ENCODE data around the gene ZNF287. TPM values are rescaled to one million over a fixed set of nuclear protein-coding genes. Genes with fewer than 3 reads are reported as not detected.
"Not testable (repeated sequence)": the region's sequence is repeated elsewhere in the genome, so short reads cannot be mapped to it uniquely, and the experiment has no call there.

Gene ZNF287
- total RNA-seq, 4 donors from 2014 or later = 9.6 to 17.3 (median 14.6) TPM

- TF ChIP-seq POLR2A (IDR thresholded peaks at IDR 0.05) (no peak), CTCF (IDR thresholded peaks at IDR 0.05) (no peak)
Measured at GRCh38 chr17:16534236-16534635, 34.8 kb downstream of the ZNF287 start.

DNA sequence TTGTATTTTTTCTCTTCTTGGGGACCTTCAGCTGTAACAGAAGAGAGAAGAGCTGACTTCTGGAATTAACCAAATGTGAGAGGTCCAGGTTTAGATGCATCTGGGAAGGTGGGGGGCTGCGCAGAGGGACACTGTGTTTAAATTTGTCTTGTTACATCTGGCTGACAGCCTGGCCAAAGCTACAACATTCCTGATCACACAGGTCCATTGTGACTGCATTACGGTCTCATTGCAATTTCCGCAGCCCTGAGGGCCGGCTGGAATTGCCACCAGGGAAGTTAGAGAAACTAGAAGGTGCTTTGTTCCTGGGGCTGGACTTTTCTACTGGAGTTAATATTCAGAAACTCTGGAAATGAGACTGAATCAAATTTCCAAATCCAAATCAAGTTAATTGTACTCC lies 39.1 kb downstream of the ZNF287 start:
- Histone ChIP-seq H3K4me3 (replicated peaks in 1 of 3) (no peak overlapping the region), H3K36me3 (no peaks in the 10 kb centered on the region), H3K27me3 (no peaks in the 10 kb centered on the region), H3K9me3 (no peaks in the 10 kb centered on the region), H3K27ac (no peak overlapping the region), H3K4me1 (peaks cover 0 to 3% of the 10 kb centered on the region in 2 donors)
- no peak for DNase-seq
- 84 to 93% methylated on average over 4 of the region's 4 CpGs for WGBS, 2 donors
- intact Hi-C loops (cut with DNase I) = loop anchor here (10.0 kb wide), 2 partner anchors 55 to 165 kb away; no protein-coding TSS in a partner anchor
- TF ChIP-seq CTCF (IDR thresholded peaks at IDR 0.05) = no peak

More at GRCh38 chr17:16534236-16534635, 34.8 kb downstream of the ZNF287 start:
- DNase-seq = no peak
- intact Hi-C loops (cut with DNase I) = loop anchor here (10.0 kb wide), 1 partner anchor 51 kb away; no protein-coding TSS in a partner anchor
- Histone ChIP-seq H3K4me1 (no peaks in the 10 kb centered on the region), H3K36me3 (no peaks in the 10 kb centered on the region), H3K9me3 (no peaks in the 10 kb centered on the region), H3K4me3 (replicated peaks in 1 of 3) (no peak overlapping the region), H3K27ac (no peak overlapping the region), H3K27me3 (no peaks in the 10 kb centered on the region)
- WGBS, 2 donors = 95 to 100% methylated on average over 1 of the region's 1 CpG

DNA sequence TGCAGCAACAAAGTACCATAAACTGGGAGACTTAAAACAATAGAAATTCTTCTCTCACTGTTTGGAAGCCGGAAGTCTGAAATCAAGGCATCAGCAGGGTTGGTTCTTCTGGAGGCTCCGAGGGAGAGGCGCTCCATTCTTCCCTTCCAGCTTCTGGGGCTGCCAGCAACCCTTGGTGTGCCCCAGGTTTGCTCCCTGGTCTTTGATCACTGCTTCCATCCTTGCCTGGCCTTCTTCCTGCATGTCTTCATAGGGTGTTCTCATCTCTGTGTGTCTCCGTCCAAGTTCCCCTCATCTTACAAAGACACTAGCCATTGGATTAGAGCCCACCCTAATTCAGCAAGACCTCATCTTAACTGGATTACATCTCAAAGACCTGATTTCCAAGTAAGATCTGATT lies 41.7 kb downstream of the ZNF287 start:
- WGBS, 2 donors = 84 to 89% methylated on average over 4 of the region's 4 CpGs
- H3K4me3 ChIP-seq (replicated peaks in 1 of 3) = no peak overlapping the region
- no peak overlapping the region for H3K27ac ChIP-seq
- no peak for TF ChIP-seq POLR2A (IDR thresholded peaks at IDR 0.05)
- TF ChIP-seq CTCF (IDR thresholded peaks at IDR 0.05) = no peak
- H3K27me3 ChIP-seq = no peaks in the 10 kb centered on the region
- no peaks in the 10 kb centered on the region for H3K36me3 ChIP-seq
- intact Hi-C loops (cut with DNase I) = loop anchor here (10.0 kb wide), 1 partner anchor 162 kb away; no protein-coding TSS in a partner anchor
- DNase-seq = no peak
- H3K4me1 ChIP-seq = peaks cover 0 to 8% of the 10 kb centered on the region in 2 donors
- H3K9me3 ChIP-seq = no peaks in the 10 kb centered on the region

DNA sequence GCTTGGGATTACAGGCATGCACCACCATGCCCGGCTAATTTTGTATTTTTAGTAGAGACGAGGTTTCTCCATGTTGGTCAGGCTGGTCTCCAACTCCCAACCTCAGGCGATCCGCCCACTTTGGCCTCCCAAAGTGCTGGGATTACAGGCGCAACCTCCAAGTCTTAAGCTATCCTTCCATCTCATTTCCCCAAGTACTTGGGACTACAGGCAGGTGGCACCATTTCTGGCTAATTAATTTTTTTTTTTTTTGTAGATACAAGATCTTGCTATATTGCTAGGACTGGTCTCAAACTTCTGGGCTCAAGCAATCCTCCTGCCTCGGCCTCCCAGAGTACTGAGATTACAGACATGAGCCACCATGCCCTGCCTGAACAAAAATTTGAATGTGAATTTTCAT lies 43.4 kb downstream of the ZNF287 start:
- DNase-seq = not testable (repeated sequence)

GRCh38 chr17:16521070-16521727 lies 47.8 kb downstream of the ZNF287 start:
- no peak for TF ChIP-seq POLR2A (IDR thresholded peaks at IDR 0.05)
- TF ChIP-seq CTCF (IDR thresholded peaks at IDR 0.05) = peak; percentile 64 to 96 (median 90)
- Histone ChIP-seq H3K27me3 (no peaks in the 10 kb centered on the region), H3K4me1 (peaks cover 9 to 22% of the 10 kb centered on the region in 2 donors), H3K9me3 (no peaks in the 10 kb centered on the region), H3K36me3 (no peaks in the 10 kb centered on the region), H3K4me3 (replicated peaks in 1 of 3) (no peak overlapping the region), H3K27ac (no peak overlapping the region)
- peak; percentile 75 to 78 for DNase-seq
- intact Hi-C loops (cut with DNase I) = loop anchor here (2.0 to 10.0 kb wide), 2 partner anchors 68 to 156 kb away; no protein-coding TSS in a partner anchor
- WGBS, 2 donors = 37 to 39% methylated on average over 7 of the region's 7 CpGs

More for the DNA sequence above, 43.4 kb downstream of the ZNF287 start:
- not testable (repeated sequence) for H3K4me3 ChIP-seq (replicated peaks in 1 of 3); H3K9me3 ChIP-seq; H3K27me3 ChIP-seq; H3K27ac ChIP-seq; H3K36me3 ChIP-seq
- intact Hi-C loops (cut with DNase I) = loop anchor here (10.0 kb wide), 1 partner anchor 161 kb away; no protein-coding TSS in a partner anchor
- 92 to 94% methylated on average over 6 of the region's 6 CpGs for WGBS, 2 donors
- peaks cover 0 to 12% of the 10 kb centered on the region in 2 donors for H3K4me1 ChIP-seq
